HEK293 (cell line): ENCODE results near the gene GAD1.
A peak's percentile ranks its signal among the peaks of the same experiment; 100 is the strongest.

ENCODE experiments used
- CTCF ChIA-PET: fragments of 350-600 bp; formaldehyde crosslinking; extraction: SDS; loops from one replicate; lab custom pipeline; 2021; ENCODE audit warnings: antibody characterized with exemption; lab: Yijun Ruan, JAX
- POLR2A ChIA-PET: fragments of 300-600 bp; formaldehyde crosslinking; extraction: SDS; loops from one replicate; lab custom pipeline; 2020; ENCODE audit warnings: antibody characterized with exemption, inconsistent platforms; lab: Yijun Ruan, JAX
- H3K27ac ChIP-seq: fragments of 200-500 bp; sonication (Bioruptor generic); 2 replicates; pipeline ENCODE4 v1.5.1; 2014; ENCODE audit warnings: low read depth, low read length, control low read depth, inconsistent platforms; ENCODE audit errors: extremely low read depth
- H3K36me3 ChIP-seq, 2 experiments: fragments of 200-500 bp in 1 of 2; sonication (Bioruptor generic) in 1 of 2; 1 replicate in 1 of 2; 2 replicates in 1 of 2; pipeline ENCODE4 v1.5.1; 2014 to 2017; ENCODE audit warnings: inconsistent platforms in 2 of 2, low read length in 2 of 2; ENCODE audit not compliant: control insufficient read depth in 2 of 2, insufficient read depth in 1 of 2
- H3K4me1 ChIP-seq: fragments of 200-500 bp; sonication (Bioruptor generic); 2 replicates; pipeline ENCODE4 v1.5.1; 2014; ENCODE audit warnings: mild to moderate bottlenecking, low read length, inconsistent platforms; ENCODE audit not compliant: control insufficient read depth, insufficient read depth
- H3K4me3 ChIP-seq: 2 replicates; pipeline ENCODE4 v1.5.1; 2011; ENCODE audit warnings: low read depth, mild to moderate bottlenecking, control low read depth, low read length, moderate library complexity
- H3K9me3 ChIP-seq: fragments of 200-500 bp; sonication (Bioruptor generic); 2 replicates; pipeline ENCODE4 v1.5.1; 2014; ENCODE audit warnings: low read depth, low read length, inconsistent platforms; ENCODE audit not compliant: control insufficient read depth, insufficient read depth
- GLIS2 ChIP-seq: fragments of 450-650 bp; formaldehyde crosslinking; IDR thresholded peaks from 2 replicates; pipeline ENCODE4 v1.5.1; 2016; ENCODE audit warnings: missing biosample characterization, missing genetic modification characterization
- HOXD13 ChIP-seq: sonication (generic); formaldehyde crosslinking; IDR thresholded peaks from 2 replicates; pipeline ENCODE4 v1.8.0; 2022; ENCODE audit warnings: missing genetic modification reagents, borderline replicate concordance
- OSR2 ChIP-seq: fragments of 450-650 bp; formaldehyde crosslinking; IDR thresholded peaks from 2 replicates; pipeline ENCODE4 v1.5.1; 2016; ENCODE audit warnings: missing biosample characterization, missing genetic modification characterization
- PRDM10 ChIP-seq: fragments of 450-650 bp; formaldehyde crosslinking; IDR thresholded peaks from 2 replicates; pipeline ENCODE4 v1.5.1; 2016; ENCODE audit warnings: missing biosample characterization, missing genetic modification characterization
- PRDM4 ChIP-seq: fragments of 450-650 bp; formaldehyde crosslinking; IDR thresholded peaks from 2 replicates; pipeline ENCODE4 v1.5.1; 2017; ENCODE audit warnings: missing biosample characterization, missing genetic modification characterization
- SCRT2 ChIP-seq: fragments of 450-650 bp; formaldehyde crosslinking; IDR thresholded peaks from 2 replicates; pipeline ENCODE4 v1.5.1; 2016; ENCODE audit warnings: missing biosample characterization, missing genetic modification characterization
- ZBTB20 ChIP-seq: fragments of 450-650 bp; formaldehyde crosslinking; IDR thresholded peaks from 2 replicates; pipeline ENCODE4 v1.5.1; 2016; ENCODE audit warnings: missing biosample characterization, missing genetic modification characterization
- ZBTB26 ChIP-seq: fragments of 450-650 bp; formaldehyde crosslinking; optimal IDR thresholded peaks from 2 replicates; pipeline ENCODE3; 2016; ENCODE audit warnings: missing biosample characterization, mild to moderate bottlenecking, missing genetic modification characterization
- ZBTB48 ChIP-seq: fragments of 450-650 bp; formaldehyde crosslinking; IDR thresholded peaks from 2 replicates; pipeline ENCODE4 v1.5.1; 2016; ENCODE audit warnings: missing biosample characterization, missing genetic modification characterization
- ZBTB8A ChIP-seq: fragments of 450-650 bp; formaldehyde crosslinking; IDR thresholded peaks from 2 replicates; pipeline ENCODE4 v1.5.1; 2016; ENCODE audit warnings: missing biosample characterization, missing genetic modification characterization
- ZFP37 ChIP-seq: fragments of 450-650 bp; formaldehyde crosslinking; IDR thresholded peaks from 2 replicates; pipeline ENCODE4 v1.5.1; 2016; ENCODE audit warnings: missing biosample characterization, missing genetic modification characterization
- ZNF335 ChIP-seq: fragments of 450-650 bp; formaldehyde crosslinking; conservative IDR thresholded peaks from 2 replicates; pipeline ENCODE4 v1.5.1; 2016; ENCODE audit warnings: missing biosample characterization, missing genetic modification characterization
- ZNF341 ChIP-seq: fragments of 450-650 bp; formaldehyde crosslinking; IDR thresholded peaks from 2 replicates; pipeline ENCODE4; 2016; ENCODE audit warnings: low read depth, missing biosample characterization, missing genetic modification characterization
- ZNF398 ChIP-seq: fragments of 450-650 bp; formaldehyde crosslinking; IDR thresholded peaks from 2 replicates; pipeline ENCODE4 v1.5.1; 2017; ENCODE audit warnings: missing biosample characterization, missing genetic modification characterization
- ZNF521 ChIP-seq: fragments of 450-650 bp; formaldehyde crosslinking; IDR thresholded peaks from 2 replicates; pipeline ENCODE4 v1.5.1; 2017; ENCODE audit warnings: missing biosample characterization, mild to moderate bottlenecking, missing genetic modification characterization
- ZNF561 ChIP-seq: fragments of 450-650 bp; IDR thresholded peaks from 2 replicates; pipeline ENCODE4 v1.5.1; 2018; ENCODE audit warnings: missing biosample characterization, missing genetic modification characterization, borderline replicate concordance
- ZNF692 ChIP-seq: fragments of 450-650 bp; formaldehyde crosslinking; IDR thresholded peaks from 2 replicates; pipeline ENCODE4 v1.5.1; 2016; ENCODE audit warnings: missing biosample characterization, missing genetic modification characterization
- ZNF76 ChIP-seq: fragments of 450-650 bp; formaldehyde crosslinking; IDR thresholded peaks from 2 replicates; pipeline ENCODE4; 2016; ENCODE audit warnings: low read depth, missing biosample characterization, missing genetic modification characterization, borderline replicate concordance
- ZNF785 ChIP-seq: fragments of 450-650 bp; formaldehyde crosslinking; IDR thresholded peaks from 2 replicates; pipeline ENCODE4 v1.5.1; 2016; ENCODE audit warnings: missing biosample characterization, missing genetic modification characterization
- ZXDB ChIP-seq: fragments of 450-650 bp; formaldehyde crosslinking; IDR thresholded peaks from 2 replicates; pipeline ENCODE4 v1.5.1; 2016; ENCODE audit warnings: missing biosample characterization, missing genetic modification characterization

The GAD1 gene

GRCh38 chr2:170771421-170771937, 45.2 kb upstream of the GAD1 start:
- H3K27ac ChIP-seq = peak overlapping the region; percentile 74; the same call in 1 of the 2 replicates
- ChIA-PET POLR2A (no interaction called here), CTCF (interaction anchor here (0.9 to 2.0 kb wide), 3 partner anchors 10 to 362 kb away, joined by 4 to 8 read pairs (median 6); no protein-coding TSS in a partner anchor)
- H3K9me3 ChIP-seq = no peaks in the 10 kb centered on the region
- H3K4me1 ChIP-seq = no peaks in the 10 kb centered on the region; the same call in 1 of the 2 replicates
- peak overlapping the region; percentile 83 for H3K4me3 ChIP-seq
- no peak for TF ChIP-seq ZNF785 (tag by site-specific recombination)
- no peak for TF ChIP-seq SCRT2 (tag by site-specific recombination)
- peak; percentile 45 for TF ChIP-seq ZBTB26 (tag by site-specific recombination)
- peak; percentile 83 for TF ChIP-seq ZNF335 (tag by site-specific recombination)
- TF ChIP-seq PRDM10 = peak; percentile 94
- 0 out of 2 replicates have a peak, but pooled peaks have one; percentile 77 for TF ChIP-seq ZBTB8A (tag by site-specific recombination)
- peak; percentile 16; the same call in 1 of the 2 replicates for TF ChIP-seq ZNF76 (tag by site-specific recombination)
- TF ChIP-seq ZNF341 (tag by site-specific recombination) = no peak
- no peak for TF ChIP-seq ZNF561 (tag by site-specific recombination)
- peak; percentile 62 for TF ChIP-seq PRDM4
- TF ChIP-seq ZNF692 (tag by site-specific recombination) = no peak; the same call in none of the 2 replicates
- TF ChIP-seq ZBTB48 (tag by site-specific recombination) = no peak
- no peak for TF ChIP-seq HOXD13
- TF ChIP-seq OSR2 (tag by site-specific recombination) = no peak
- TF ChIP-seq ZBTB20 (tag by site-specific recombination) = peak; percentile 82
- TF ChIP-seq ZXDB (tag by site-specific recombination) = 0 out of 2 replicates have a peak, but pooled peaks have one; percentile 7
- TF ChIP-seq GLIS2 = 0 out of 2 replicates have a peak, but pooled peaks have one; percentile 5
- TF ChIP-seq ZNF398 = no peak
- TF ChIP-seq ZFP37 (tag by site-specific recombination) = no peak
- no peak for TF ChIP-seq ZNF521 (tag by site-specific recombination)
- H3K36me3 ChIP-seq = no peaks in the 10 kb centered on the region
